Common myeloid progenitor, CD34-positive (primary cell): ENCODE data around the gene NDUFA13.

Experiments
- CTCF ChIA-PET: fragments of 350-600 bp; sonication (Branson Sonifier 250); formaldehyde crosslinking; loops from one replicate; lab custom pipeline; 2021; ENCODE audit warnings: antibody characterized with exemption; lab: Charles Lee
- POLR2A ChIA-PET: fragments of 350-600 bp; sonication (Branson Sonifier 250); formaldehyde crosslinking; loops from one replicate; lab custom pipeline; 2021; ENCODE audit warnings: antibody characterized with exemption; lab: Charles Lee
- DNase-seq, 3 donors: peaks; one replicate each; pipeline versions ENCODE4 v3.0.0 to v3.0.0-alpha.2; 2013
- H3K27ac ChIP-seq, 2 experiments: 1 replicate in 1 of 2; 2 replicates in 1 of 2; pipeline ENCODE4 v1.7.0; 2013; ENCODE audit warnings: inconsistent platforms in 2 of 2, low read length in 2 of 2, mild to moderate bottlenecking in 2 of 2, low read depth in 1 of 2, moderate library complexity in 1 of 2; ENCODE audit not compliant: severe bottlenecking in 2 of 2, insufficient read depth in 1 of 2, poor library complexity in 1 of 2
- H3K27me3 ChIP-seq, 5 experiments: replicated peaks in 2 of 5; 1 replicate in 3 of 5; 2 replicates in 2 of 5; pipeline versions ENCODE4 v1.6.1 to v1.7.0; 2013; ENCODE audit warnings: low read length in 4 of 5, mild to moderate bottlenecking in 2 of 5, moderate library complexity in 2 of 5, inconsistent platforms in 1 of 5; ENCODE audit not compliant: insufficient read depth in 5 of 5, control insufficient read depth in 4 of 5
- H3K36me3 ChIP-seq, 4 experiments: 1 replicate in 2 of 4; 2 replicates in 2 of 4; pipeline versions ENCODE4 v1.6.1 to v1.7.0; 2013; ENCODE audit warnings: low read length in 3 of 4, control low read depth in 1 of 4, mild to moderate bottlenecking in 1 of 4; ENCODE audit not compliant: control insufficient read depth in 4 of 4, insufficient read depth in 4 of 4
- H3K4me1 ChIP-seq, 4 experiments: 1 replicate in 3 of 4; 2 replicates in 1 of 4; pipeline versions ENCODE4 v1.6.1 to v1.7.1; 2013; ENCODE audit warnings: low read length in 3 of 4, mild to moderate bottlenecking in 3 of 4, control low read depth in 1 of 4, inconsistent platforms in 1 of 4, moderate library complexity in 1 of 4; ENCODE audit not compliant: control insufficient read depth in 4 of 4, insufficient read depth in 4 of 4; ENCODE audit errors: control extremely low read depth in 1 of 4
- H3K4me3 ChIP-seq, 7 experiments: 1 replicate in 4 of 7; 2 replicates in 3 of 7; pipeline versions ENCODE4 v1.5.1 to v1.7.0; 2013; ENCODE audit warnings: mild to moderate bottlenecking in 7 of 7, low read length in 6 of 7, moderate library complexity in 6 of 7, inconsistent platforms in 2 of 7, low read depth in 2 of 7, control low read depth in 1 of 7; ENCODE audit not compliant: insufficient read depth in 4 of 7, control insufficient read depth in 1 of 7; ENCODE audit errors: extremely low read depth in 1 of 7
- H3K9me3 ChIP-seq, 5 experiments: 1 replicate in 4 of 5; 2 replicates in 1 of 5; pipeline versions ENCODE4 v1.6.1 to v1.7.1; 2013; ENCODE audit warnings: low read length in 4 of 5, mild to moderate bottlenecking in 2 of 5, inconsistent platforms in 1 of 5, low read depth in 1 of 5, moderate library complexity in 1 of 5; ENCODE audit not compliant: control insufficient read depth in 4 of 5, insufficient read depth in 2 of 5; ENCODE audit errors: control extremely low read depth in 1 of 5
- WGBS: methylation state at CpG from one replicate; pipeline ENCODE4 v1.1.5; 2013; ENCODE audit not compliant: insufficient coverage; 5-methylcytosine and 5-hydroxymethylcytosine counted together

Gene NDUFA13

GRCh38 chr19:19510432-19510831 is 5.6 kb upstream of the NDUFA13 start:
- Histone ChIP-seq H3K4me3 (no peak overlapping the region), H3K9me3 (peaks cover 0 to 3% (median 0%) of the 10 kb centered on the region in 5 experiments), H3K27me3 (no peaks in the 10 kb centered on the region), H3K4me1 (peaks cover 0 to 15% (median 3%) of the 10 kb centered on the region in 4 experiments), H3K27ac (no peak overlapping the region), H3K36me3 (peaks cover 0 to 32% (median 19%) of the 10 kb centered on the region in 4 experiments)
- WGBS: 80% methylated on average over 6 of the region's 6 CpGs
- no peak for DNase-seq
- ChIA-PET CTCF (no interaction called here), POLR2A (no interaction called here)

GRCh38 chr19:19513682-19514081 is 2.3 kb upstream of the NDUFA13 start:
- Histone ChIP-seq H3K9me3 (peaks cover 0 to 3% (median 0%) of the 10 kb centered on the region in 5 experiments), H3K27me3 (no peaks in the 10 kb centered on the region), H3K4me3 (peak overlapping the region in 1 of 7 experiments; percentile 46), H3K36me3 (peaks cover 0 to 3% (median 0%) of the 10 kb centered on the region in 4 experiments), H3K4me1 (peaks cover 0 to 25% (median 18%) of the 10 kb centered on the region in 4 experiments), H3K27ac (no peak overlapping the region)
- 91% methylated on average over 17 of the region's 17 CpGs for WGBS
- no peak for DNase-seq
- ChIA-PET CTCF (no interaction called here), POLR2A (no interaction called here)

DNA sequence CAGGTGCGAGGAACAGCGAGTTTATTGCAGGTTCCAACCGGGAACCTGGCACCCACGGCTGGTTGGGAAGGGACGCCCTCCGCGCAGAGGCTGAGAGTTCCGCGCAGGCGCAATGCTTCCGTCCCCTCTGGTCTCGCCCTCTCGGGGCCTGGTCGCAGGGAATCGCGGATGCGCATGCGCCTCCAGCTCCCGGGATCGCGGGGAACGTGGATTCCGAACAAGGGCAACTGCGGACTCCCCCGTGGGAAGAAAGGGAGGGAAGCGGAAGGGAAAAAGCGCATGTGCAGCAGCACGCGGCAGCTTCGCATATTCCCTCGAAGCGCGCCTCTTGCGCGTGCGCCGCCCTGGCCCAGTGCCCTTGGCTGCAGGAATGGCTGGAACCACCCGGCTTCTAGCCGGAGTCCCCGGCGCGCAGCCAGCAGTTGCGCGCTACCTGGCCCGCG is 1.8 kb upstream of the NDUFA13 start:
- H3K27me3 ChIP-seq: no peaks in the 10 kb centered on the region
- H3K27ac ChIP-seq: no peak overlapping the region
- H3K36me3 ChIP-seq: peaks cover 0 to 5% (median 3%) of the 10 kb centered on the region in 4 experiments
- ChIA-PET CTCF (interaction anchor here (0.7 to 1.4 kb wide), 3 partner anchors 9 to 147 kb away, joined by 3 read pairs; no protein-coding TSS in a partner anchor), POLR2A (no interaction called here)
- peak in 1 of 3 donors; percentile 14 for DNase-seq
- 42% methylated on average over 36 of the region's 46 CpGs for WGBS
- peaks cover 0 to 3% (median 0%) of the 10 kb centered on the region in 5 experiments for H3K9me3 ChIP-seq
- peaks cover 0 to 25% (median 18%) of the 10 kb centered on the region in 4 experiments for H3K4me1 ChIP-seq
- H3K4me3 ChIP-seq: peak overlapping the region in 1 of 7 experiments; percentile 46

GRCh38 chr19:19514881-19515641 is 964 bp upstream of the NDUFA13 start, which contains the start of gene TSSK6:
TSSK6 (minus strand) TSS chr19:19515548; CDS start chr19:19515427, 121 bp downstream.
- peaks cover 0 to 3% (median 0%) of the 10 kb centered on the region in 5 experiments for H3K9me3 ChIP-seq
- WGBS: 91% methylated on average over 69 of the region's 74 CpGs
- POLR2A ChIA-PET: no interaction called here
- CTCF ChIA-PET: interaction anchor here (0.7 to 2.1 kb wide), 5 partner anchors 10 to 148 kb away, joined by 3 to 5 read pairs (median 3); partner anchors contain the start of gene GMIP
- H3K4me1 ChIP-seq: peaks cover 0 to 25% (median 18%) of the 10 kb centered on the region in 4 experiments
- no peak for DNase-seq
- no peaks in the 10 kb centered on the region for H3K27me3 ChIP-seq
- peaks cover 0 to 13% (median 9%) of the 10 kb centered on the region in 4 experiments for H3K36me3 ChIP-seq
- peak within 1 kb of the TSS; percentile 64 to 85 for H3K27ac ChIP-seq
- H3K4me3 ChIP-seq: peak within 1 kb of the TSS; percentile 66 to 96 (median 93)

DNA sequence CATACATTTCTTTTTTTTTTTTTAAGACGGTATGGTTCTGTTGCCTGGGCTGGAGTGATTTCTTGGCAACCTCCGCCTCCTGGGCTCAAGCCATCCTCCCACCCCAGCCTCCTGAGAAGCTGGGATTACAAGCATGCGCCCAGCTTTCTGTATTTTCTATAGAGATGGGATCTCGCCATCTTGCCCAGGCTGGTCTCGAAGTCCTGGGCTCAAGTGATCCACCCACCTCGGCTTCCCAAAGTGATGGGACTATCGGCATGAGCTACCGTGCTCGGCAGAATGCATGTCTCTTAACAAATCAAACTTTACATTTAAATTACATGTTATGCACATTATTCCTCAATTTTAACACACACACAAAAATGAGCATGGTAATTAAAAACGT is 1.2 kb downstream of the NDUFA13 start:
- POLR2A ChIA-PET: no interaction called here
- CTCF ChIA-PET: interaction anchor here (1.0 kb wide), 1 partner anchor 12 kb away, joined by 5 read pairs; the partner anchor contains the start of gene YJEFN3
- Histone ChIP-seq H3K9me3 (peaks cover 0 to 3% (median 0%) of the 10 kb centered on the region in 5 experiments), H3K36me3 (peaks cover 0 to 21% (median 15%) of the 10 kb centered on the region in 4 experiments), H3K4me3 (peak overlapping the region in 3 of 7 experiments; percentile 93 to 96 (median 95)), H3K27ac (no peak overlapping the region), H3K27me3 (no peaks in the 10 kb centered on the region), H3K4me1 (peaks cover 0 to 25% (median 18%) of the 10 kb centered on the region in 4 experiments)
- 97% methylated on average over 8 of the region's 10 CpGs for WGBS
- DNase-seq: no peak

- H3K27me3 ChIP-seq: no peaks in the 10 kb centered on the region
- peaks cover 3 to 35% (median 26%) of the 10 kb centered on the region in 4 experiments for H3K36me3 ChIP-seq
- no peak overlapping the region for H3K4me3 ChIP-seq
- H3K4me1 ChIP-seq: peaks cover 0 to 36% (median 13%) of the 10 kb centered on the region in 4 experiments
- no peaks in the 10 kb centered on the region for H3K9me3 ChIP-seq
- no peak for DNase-seq
- POLR2A ChIA-PET: no interaction called here
- CTCF ChIA-PET: interaction anchor here (3.2 kb wide), 1 partner anchor 11 kb away, joined by 11 read pairs; no protein-coding TSS in a partner anchor
- no peak overlapping the region for H3K27ac ChIP-seq
- 25% methylated on average over 1 of the region's 6 CpGs for WGBS
Measured at GRCh38 chr19:19520989-19521388, 5.0 kb downstream of the NDUFA13 start.
